ENCODE measurements around the gene ZP1. TPM values are rescaled to one million over a fixed set of nuclear protein-coding genes. Genes with fewer than 3 reads are reported as not detected.

Gene ZP1
- total RNA-seq, 4 donors from 2014 or later = not detected

- H3K27ac ChIP-seq = no peak overlapping the region
- H3K4me3 ChIP-seq = no peak overlapping the region
- 84% methylated on average over 11 of the region's 13 CpGs; no CpG with 5 or more reads in 1 of the 2 donors for WGBS, 2 donors (ENCODE audit: low coverage in 1 of 2)
- H3K27me3 ChIP-seq = no peaks in the 10 kb centered on the region
- DNase-seq = no peak
- no peaks in the 10 kb centered on the region for H3K9me3 ChIP-seq
- no peaks in the 10 kb centered on the region for H3K36me3 ChIP-seq
- no peak for TF ChIP-seq POLR2A (IDR thresholded peaks at IDR 0.05)
- TF ChIP-seq EP300 (IDR thresholded peaks at IDR 0.05; ENCODE audit: low read depth) = no peak
- TF ChIP-seq, protein P1, sequence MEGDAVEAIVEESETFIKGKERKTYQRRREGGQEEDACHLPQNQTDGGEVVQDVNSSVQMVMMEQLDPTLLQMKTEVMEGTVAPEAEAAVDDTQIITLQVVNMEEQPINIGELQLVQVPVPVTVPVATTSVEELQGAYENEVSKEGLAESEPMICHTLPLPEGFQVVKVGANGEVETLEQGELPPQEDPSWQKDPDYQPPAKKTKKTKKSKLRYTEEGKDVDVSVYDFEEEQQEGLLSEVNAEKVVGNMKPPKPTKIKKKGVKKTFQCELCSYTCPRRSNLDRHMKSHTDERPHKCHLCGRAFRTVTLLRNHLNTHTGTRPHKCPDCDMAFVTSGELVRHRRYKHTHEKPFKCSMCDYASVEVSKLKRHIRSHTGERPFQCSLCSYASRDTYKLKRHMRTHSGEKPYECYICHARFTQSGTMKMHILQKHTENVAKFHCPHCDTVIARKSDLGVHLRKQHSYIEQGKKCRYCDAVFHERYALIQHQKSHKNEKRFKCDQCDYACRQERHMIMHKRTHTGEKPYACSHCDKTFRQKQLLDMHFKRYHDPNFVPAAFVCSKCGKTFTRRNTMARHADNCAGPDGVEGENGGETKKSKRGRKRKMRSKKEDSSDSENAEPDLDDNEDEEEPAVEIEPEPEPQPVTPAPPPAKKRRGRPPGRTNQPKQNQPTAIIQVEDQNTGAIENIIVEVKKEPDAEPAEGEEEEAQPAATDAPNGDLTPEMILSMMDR (IDR thresholded peaks at IDR 0.05) = no peak
- no peak for TF ChIP-seq POLR2AphosphoS5 (IDR thresholded peaks at IDR 0.05)
- intact Hi-C loops (cut with DNase I; ENCODE audit: low total_unique reads) = no loop called here
- peaks cover 0 to 10% (median 1%) of the 10 kb centered on the region in 4 donors for H3K4me1 ChIP-seq
- in situ Hi-C loops (cut with MboI; ENCODE audit: low pct_ligation_motif_present in 1 of 4, low pct_unique_long_range_greater_than_20kb in 1 of 4, low sequenced_read_pairs in 3 of 4) = no loop called here
These were observed 7.4 kb downstream of the ZP1 start for GRCh38 chr11:60874421-60875365.

GRCh38 chr11:60875366-60876167 lies 8.2 kb downstream of the ZP1 start:
- Histone ChIP-seq H3K4me3 (no peak overlapping the region), H3K27ac (no peak overlapping the region), H3K9me3 (no peaks in the 10 kb centered on the region), H3K27me3 (no peaks in the 10 kb centered on the region), H3K4me1 (peaks cover 0 to 10% (median 1%) of the 10 kb centered on the region in 4 donors), H3K36me3 (no peaks in the 10 kb centered on the region)
- no peak for TF ChIP-seq EP300 (IDR thresholded peaks at IDR 0.05; ENCODE audit: low read depth)
- no peak for TF ChIP-seq POLR2A (IDR thresholded peaks at IDR 0.05)
- TF ChIP-seq, protein P1 (IDR thresholded peaks at IDR 0.05) = no peak
- TF ChIP-seq POLR2AphosphoS5 (IDR thresholded peaks at IDR 0.05) = no peak
- no peak for DNase-seq
- in situ Hi-C loops (cut with MboI; ENCODE audit: low pct_ligation_motif_present in 1 of 4, low pct_unique_long_range_greater_than_20kb in 1 of 4, low sequenced_read_pairs in 3 of 4) = no loop called here
- WGBS, 2 donors (ENCODE audit: low coverage in 1 of 2) = 73% methylated on average over 7 of the region's 7 CpGs; no CpG with 5 or more reads in 1 of the 2 donors
- intact Hi-C loops (cut with DNase I; ENCODE audit: low total_unique reads) = no loop called here

DNA sequence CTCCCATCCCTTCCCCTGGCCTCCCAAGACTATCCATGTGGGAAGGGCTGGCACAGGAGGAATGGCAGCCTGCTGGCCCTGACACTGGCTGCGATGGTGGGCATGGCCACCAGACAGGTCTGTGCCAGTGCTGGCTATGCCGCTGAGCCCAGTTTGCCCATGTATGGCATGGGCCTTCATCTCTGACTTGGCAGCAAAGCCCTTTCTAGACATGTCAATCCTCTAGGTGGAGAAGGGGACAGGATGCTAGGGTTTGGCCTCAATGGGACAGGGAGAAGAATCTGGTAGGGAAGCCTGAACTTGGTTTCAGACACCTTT lies 8.8 kb downstream of the ZP1 start:
- Histone ChIP-seq H3K36me3 (no peaks in the 10 kb centered on the region), H3K27ac (no peak overlapping the region), H3K27me3 (no peaks in the 10 kb centered on the region), H3K4me3 (no peak overlapping the region), H3K4me1 (peaks cover 0 to 10% (median 1%) of the 10 kb centered on the region in 4 donors), H3K9me3 (no peaks in the 10 kb centered on the region)
- in situ Hi-C loops (cut with MboI; ENCODE audit: low pct_ligation_motif_present in 1 of 4, low pct_unique_long_range_greater_than_20kb in 1 of 4, low sequenced_read_pairs in 3 of 4) (no loop called here), intact Hi-C loops (cut with DNase I; ENCODE audit: low total_unique reads) (no loop called here)
- no peak for DNase-seq
- WGBS, 2 donors (ENCODE audit: low coverage in 1 of 2) = 100% methylated on average over 2 of the region's 2 CpGs; no CpG with 5 or more reads in 1 of the 2 donors
- no peak for TF ChIP-seq EP300 (IDR thresholded peaks at IDR 0.05; ENCODE audit: low read depth)
- TF ChIP-seq, protein P1 (IDR thresholded peaks at IDR 0.05) = no peak
- TF ChIP-seq POLR2AphosphoS5 (IDR thresholded peaks at IDR 0.05) = no peak
- TF ChIP-seq POLR2A (IDR thresholded peaks at IDR 0.05) = no peak
